Measurements from ENCODE around the gene GPC6.

GPC6 gene

GRCh38 chr13:94351292-94351990 lies 1124.8 kb downstream of the GPC6 start:
- in situ Hi-C loops (cut with MboI; ENCODE audit: low sequenced_read_pairs): no loop called here

GRCh38 chr13:94352057-94352456 lies 1125.5 kb downstream of the GPC6 start:
- in situ Hi-C loops (cut with MboI; ENCODE audit: low sequenced_read_pairs): no loop called here

- in situ Hi-C loops (cut with MboI; ENCODE audit: low sequenced_read_pairs): no loop called here
Observed at GRCh38 chr13:94353167-94353710, 1126.6 kb downstream of the GPC6 start.

- in situ Hi-C loops (cut with MboI; ENCODE audit: low sequenced_read_pairs): no loop called here
Observed at GRCh38 chr13:94359875-94360274, 1133.3 kb downstream of the GPC6 start.

- in situ Hi-C loops (cut with MboI; ENCODE audit: low sequenced_read_pairs): no loop called here
Observed at GRCh38 chr13:94362411-94362909, 1135.9 kb downstream of the GPC6 start.

- in situ Hi-C loops (cut with MboI; ENCODE audit: low sequenced_read_pairs): no loop called here
Observed at GRCh38 chr13:94366677-94367076, 1140.1 kb downstream of the GPC6 start.

- in situ Hi-C loops (cut with MboI; ENCODE audit: low sequenced_read_pairs): no loop called here
Observed at GRCh38 chr13:94369972-94370436, 1143.4 kb downstream of the GPC6 start.

- in situ Hi-C loops (cut with MboI; ENCODE audit: low sequenced_read_pairs): no loop called here
Observed at GRCh38 chr13:94371855-94372254, 1145.2 kb downstream of the GPC6 start.

GRCh38 chr13:94382517-94382916 lies 1155.9 kb downstream of the GPC6 start:
- in situ Hi-C loops (cut with MboI; ENCODE audit: low sequenced_read_pairs): no loop called here

- in situ Hi-C loops (cut with MboI; ENCODE audit: low sequenced_read_pairs): no loop called here
Observed at GRCh38 chr13:94382960-94383359, 1156.4 kb downstream of the GPC6 start.

GRCh38 chr13:94384231-94384905 lies 1157.8 kb downstream of the GPC6 start:
- in situ Hi-C loops (cut with MboI; ENCODE audit: low sequenced_read_pairs): no loop called here

GRCh38 chr13:94387047-94387446 lies 1160.4 kb downstream of the GPC6 start:
- in situ Hi-C loops (cut with MboI; ENCODE audit: low sequenced_read_pairs): no loop called here

GRCh38 chr13:94389604-94390351 lies 1163.2 kb downstream of the GPC6 start:
- in situ Hi-C loops (cut with MboI; ENCODE audit: low sequenced_read_pairs): no loop called here

- in situ Hi-C loops (cut with MboI; ENCODE audit: low sequenced_read_pairs): no loop called here
Observed at GRCh38 chr13:94390881-94391280, 1164.3 kb downstream of the GPC6 start.

- in situ Hi-C loops (cut with MboI; ENCODE audit: low sequenced_read_pairs): no loop called here
Observed at GRCh38 chr13:94394723-94395122, 1168.1 kb downstream of the GPC6 start.

GRCh38 chr13:94395860-94396259 lies 1169.3 kb downstream of the GPC6 start:
- in situ Hi-C loops (cut with MboI; ENCODE audit: low sequenced_read_pairs): no loop called here

- in situ Hi-C loops (cut with MboI; ENCODE audit: low sequenced_read_pairs): no loop called here
Observed at GRCh38 chr13:94399812-94400211, 1173.2 kb downstream of the GPC6 start.

GRCh38 chr13:94400874-94401273 lies 1174.3 kb downstream of the GPC6 start:
- in situ Hi-C loops (cut with MboI; ENCODE audit: low sequenced_read_pairs): no loop called here

GRCh38 chr13:94408314-94409036 lies 1181.9 kb downstream of the GPC6 start:
- in situ Hi-C loops (cut with MboI; ENCODE audit: low sequenced_read_pairs): no loop called here

- in situ Hi-C loops (cut with MboI; ENCODE audit: low sequenced_read_pairs): no loop called here
Observed at GRCh38 chr13:94411747-94412146, 1185.1 kb downstream of the GPC6 start.
